ENCODE measurements around the gene SLC7A10.

Gene SLC7A10

GRCh38 chr19:33235269-33235995, 9.8 kb upstream of the SLC7A10 start:
- H3K27me3 ChIP-seq (ENCODE audit: insufficient read depth, low read length, poor library complexity), result no peaks in the 10 kb centered on the region
- H4K20me1 ChIP-seq (ENCODE audit: insufficient read depth, low read length), result no peaks in the 10 kb centered on the region
- no peaks in the 10 kb centered on the region for H3K4me1 ChIP-seq (ENCODE audit: insufficient read depth, low read length)
- H2AFZ ChIP-seq (ENCODE audit: low read depth, low read length), result no peak overlapping the region
- H3K36me3 ChIP-seq (ENCODE audit: insufficient read depth, low read length), result no peaks in the 10 kb centered on the region
- H3K4me3 ChIP-seq (ENCODE audit: low read depth in 1 of 2, low read length in 2 of 2), result no peak overlapping the region
- TF ChIP-seq, protein P1, sequence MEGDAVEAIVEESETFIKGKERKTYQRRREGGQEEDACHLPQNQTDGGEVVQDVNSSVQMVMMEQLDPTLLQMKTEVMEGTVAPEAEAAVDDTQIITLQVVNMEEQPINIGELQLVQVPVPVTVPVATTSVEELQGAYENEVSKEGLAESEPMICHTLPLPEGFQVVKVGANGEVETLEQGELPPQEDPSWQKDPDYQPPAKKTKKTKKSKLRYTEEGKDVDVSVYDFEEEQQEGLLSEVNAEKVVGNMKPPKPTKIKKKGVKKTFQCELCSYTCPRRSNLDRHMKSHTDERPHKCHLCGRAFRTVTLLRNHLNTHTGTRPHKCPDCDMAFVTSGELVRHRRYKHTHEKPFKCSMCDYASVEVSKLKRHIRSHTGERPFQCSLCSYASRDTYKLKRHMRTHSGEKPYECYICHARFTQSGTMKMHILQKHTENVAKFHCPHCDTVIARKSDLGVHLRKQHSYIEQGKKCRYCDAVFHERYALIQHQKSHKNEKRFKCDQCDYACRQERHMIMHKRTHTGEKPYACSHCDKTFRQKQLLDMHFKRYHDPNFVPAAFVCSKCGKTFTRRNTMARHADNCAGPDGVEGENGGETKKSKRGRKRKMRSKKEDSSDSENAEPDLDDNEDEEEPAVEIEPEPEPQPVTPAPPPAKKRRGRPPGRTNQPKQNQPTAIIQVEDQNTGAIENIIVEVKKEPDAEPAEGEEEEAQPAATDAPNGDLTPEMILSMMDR (IDR thresholded peaks at IDR 0.05; ENCODE audit: borderline replicate concordance, extremely low read depth, low read length, poor library complexity, severe bottlenecking), result peak; percentile 88
- TF ChIP-seq EZH2 (IDR thresholded peaks at IDR 0.05; ENCODE audit: borderline replicate concordance, low read depth, low read length, severe bottlenecking), result no peak
- no peak overlapping the region for H3K9ac ChIP-seq (ENCODE audit: low read depth, low read length)
- no peaks in the 10 kb centered on the region for H3K9me3 ChIP-seq (ENCODE audit: insufficient read depth, low read length, severe bottlenecking)
- no peak overlapping the region for H3K27ac ChIP-seq (ENCODE audit: low read length)
- peak; percentile 67 for DNase-seq
- no peak overlapping the region for H3K4me2 ChIP-seq (ENCODE audit: insufficient read depth, low read length)
- no peaks in the 10 kb centered on the region for H3K79me2 ChIP-seq (ENCODE audit: insufficient read depth, low read length)
- ATAC-seq (ENCODE audit: insufficient read depth, low read depth), result peak; percentile 69

- TF ChIP-seq, protein P1 (IDR thresholded peaks at IDR 0.05; ENCODE audit: borderline replicate concordance, extremely low read depth, low read length, poor library complexity, severe bottlenecking), result no peak
- no peak for TF ChIP-seq EZH2 (IDR thresholded peaks at IDR 0.05; ENCODE audit: borderline replicate concordance, low read depth, low read length, severe bottlenecking)
- no peak for DNase-seq
- H4K20me1 ChIP-seq (ENCODE audit: insufficient read depth, low read length), result no peaks in the 10 kb centered on the region
- no peaks in the 10 kb centered on the region for H3K36me3 ChIP-seq (ENCODE audit: insufficient read depth, low read length)
- H3K9ac ChIP-seq (ENCODE audit: low read depth, low read length), result no peak overlapping the region
- H3K4me1 ChIP-seq (ENCODE audit: insufficient read depth, low read length), result no peaks in the 10 kb centered on the region
- no peak overlapping the region for H3K4me3 ChIP-seq (ENCODE audit: low read depth in 1 of 2, low read length in 2 of 2)
- no peak overlapping the region for H2AFZ ChIP-seq (ENCODE audit: low read depth, low read length)
- no peak overlapping the region for H3K4me2 ChIP-seq (ENCODE audit: insufficient read depth, low read length)
- no peaks in the 10 kb centered on the region for H3K9me3 ChIP-seq (ENCODE audit: insufficient read depth, low read length, severe bottlenecking)
- no peak overlapping the region for H3K27ac ChIP-seq (ENCODE audit: low read length)
- no peaks in the 10 kb centered on the region for H3K27me3 ChIP-seq (ENCODE audit: insufficient read depth, low read length, poor library complexity)
- ATAC-seq (ENCODE audit: insufficient read depth, low read depth), result no peak
- H3K79me2 ChIP-seq (ENCODE audit: insufficient read depth, low read length), result no peaks in the 10 kb centered on the region
Measured at GRCh38 chr19:33234736-33235135, 9.1 kb upstream of the SLC7A10 start.

GRCh38 chr19:33234092-33234491, 8.4 kb upstream of the SLC7A10 start:
- no peaks in the 10 kb centered on the region for H3K4me1 ChIP-seq (ENCODE audit: insufficient read depth, low read length)
- H3K9ac ChIP-seq (ENCODE audit: low read depth, low read length), result no peak overlapping the region
- no peak overlapping the region for H3K4me2 ChIP-seq (ENCODE audit: insufficient read depth, low read length)

More at GRCh38 chr19:33234092-33234491, 8.4 kb upstream of the SLC7A10 start:
- Histone ChIP-seq H3K27me3 (ENCODE audit: insufficient read depth, low read length, poor library complexity) (no peaks in the 10 kb centered on the region), H3K27ac (ENCODE audit: low read length) (no peak overlapping the region), H3K36me3 (ENCODE audit: insufficient read depth, low read length) (no peaks in the 10 kb centered on the region), H2AFZ (ENCODE audit: low read depth, low read length) (no peak overlapping the region), H3K4me3 (ENCODE audit: low read depth in 1 of 2, low read length in 2 of 2) (no peak overlapping the region), H3K9me3 (ENCODE audit: insufficient read depth, low read length, severe bottlenecking) (no peaks in the 10 kb centered on the region), H4K20me1 (ENCODE audit: insufficient read depth, low read length) (no peaks in the 10 kb centered on the region), H3K79me2 (ENCODE audit: insufficient read depth, low read length) (no peaks in the 10 kb centered on the region)
- no peak for TF ChIP-seq EZH2 (IDR thresholded peaks at IDR 0.05; ENCODE audit: borderline replicate concordance, low read depth, low read length, severe bottlenecking)
- TF ChIP-seq, protein P1 (IDR thresholded peaks at IDR 0.05; ENCODE audit: borderline replicate concordance, extremely low read depth, low read length, poor library complexity, severe bottlenecking), result no peak
- no peak for DNase-seq
- ATAC-seq (ENCODE audit: insufficient read depth, low read depth), result no peak
